Fibroblast of the aortic adventitia (primary cell): ENCODE results near the gene RAPH1. TPM values are rescaled to one million over a fixed set of nuclear protein-coding genes. Genes with fewer than 3 reads are reported as not detected.
"Not testable (repeated sequence)": the region's sequence is repeated elsewhere in the genome, so short reads cannot be mapped to it uniquely, and the experiment has no call there.

ENCODE experiments used
- DNase-seq: peaks from one replicate; pipeline ENCODE4 v3.0.0-alpha.2; 2010; ENCODE audit warnings: low read depth
- H3K4me3 ChIP-seq: 2 replicates; pipeline ENCODE4 v1.5.1; 2011; ENCODE audit warnings: low read depth, mild to moderate bottlenecking, control low read depth, low read length, moderate library complexity
- total RNA-seq: library from RNA; depleted of rRNA; stranded (reverse); fragments of >200 nt; gene quantifications from 2 replicates; pipeline ENCODE4 v1.2.3, GENCODE V29; 2012; ENCODE audit warnings: low replicate concordance
- TF ChIP-seq, protein P1 (sequence below): IDR thresholded peaks from 2 replicates; pipeline ENCODE4 v1.5.1; 2011; ENCODE audit warnings: mild to moderate bottlenecking, low read length, control low read depth, inconsistent platforms; ENCODE audit not compliant: insufficient read depth

RAPH1 gene
- total RNA-seq, 1 donor, result 18.8 TPM

DNA sequence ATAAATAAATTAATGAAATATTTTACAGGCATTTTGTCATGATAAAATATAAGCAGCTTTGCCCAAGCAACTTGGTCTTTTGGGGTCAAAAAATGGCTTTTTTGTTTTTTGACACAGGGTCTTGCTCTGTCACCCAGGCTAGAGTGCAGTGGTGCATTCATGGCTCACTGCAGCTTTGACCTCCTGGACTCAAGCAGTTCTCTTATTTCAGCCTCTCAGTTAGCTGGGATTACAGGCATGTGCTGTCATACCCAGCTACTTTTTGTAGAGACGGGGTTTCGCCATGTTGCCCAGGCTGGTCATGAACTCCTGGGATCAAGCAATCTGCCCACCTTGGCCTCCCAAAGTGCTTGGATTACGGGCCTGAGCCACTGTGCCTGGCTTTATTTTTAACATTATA is 155.9 kb downstream of the RAPH1 start:
- no peak overlapping the region for H3K4me3 ChIP-seq
- no peak for DNase-seq
- TF ChIP-seq, protein P1, sequence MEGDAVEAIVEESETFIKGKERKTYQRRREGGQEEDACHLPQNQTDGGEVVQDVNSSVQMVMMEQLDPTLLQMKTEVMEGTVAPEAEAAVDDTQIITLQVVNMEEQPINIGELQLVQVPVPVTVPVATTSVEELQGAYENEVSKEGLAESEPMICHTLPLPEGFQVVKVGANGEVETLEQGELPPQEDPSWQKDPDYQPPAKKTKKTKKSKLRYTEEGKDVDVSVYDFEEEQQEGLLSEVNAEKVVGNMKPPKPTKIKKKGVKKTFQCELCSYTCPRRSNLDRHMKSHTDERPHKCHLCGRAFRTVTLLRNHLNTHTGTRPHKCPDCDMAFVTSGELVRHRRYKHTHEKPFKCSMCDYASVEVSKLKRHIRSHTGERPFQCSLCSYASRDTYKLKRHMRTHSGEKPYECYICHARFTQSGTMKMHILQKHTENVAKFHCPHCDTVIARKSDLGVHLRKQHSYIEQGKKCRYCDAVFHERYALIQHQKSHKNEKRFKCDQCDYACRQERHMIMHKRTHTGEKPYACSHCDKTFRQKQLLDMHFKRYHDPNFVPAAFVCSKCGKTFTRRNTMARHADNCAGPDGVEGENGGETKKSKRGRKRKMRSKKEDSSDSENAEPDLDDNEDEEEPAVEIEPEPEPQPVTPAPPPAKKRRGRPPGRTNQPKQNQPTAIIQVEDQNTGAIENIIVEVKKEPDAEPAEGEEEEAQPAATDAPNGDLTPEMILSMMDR, result no peak

DNA sequence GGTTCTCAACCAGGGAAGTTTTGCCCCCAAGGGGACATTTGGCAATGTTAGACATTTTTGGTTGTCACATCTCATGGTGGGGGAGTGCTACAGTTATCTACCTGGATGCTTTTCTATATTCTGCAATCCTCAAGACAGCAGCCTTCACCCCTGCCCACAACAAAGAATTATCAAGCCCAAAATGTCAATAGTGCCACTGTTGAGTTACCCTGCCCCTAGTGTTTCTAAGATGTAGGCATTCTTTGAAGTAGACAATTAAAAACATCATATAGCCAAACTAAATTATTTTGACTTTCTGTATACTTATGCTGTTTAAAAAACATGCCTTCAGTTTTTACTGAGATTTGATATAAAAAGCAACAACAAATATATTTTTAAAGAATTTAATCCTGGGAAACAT is 158.9 kb downstream of the RAPH1 start:
- no peak overlapping the region for H3K4me3 ChIP-seq
- no peak for DNase-seq
- TF ChIP-seq, protein P1, result peak; percentile 6

DNA sequence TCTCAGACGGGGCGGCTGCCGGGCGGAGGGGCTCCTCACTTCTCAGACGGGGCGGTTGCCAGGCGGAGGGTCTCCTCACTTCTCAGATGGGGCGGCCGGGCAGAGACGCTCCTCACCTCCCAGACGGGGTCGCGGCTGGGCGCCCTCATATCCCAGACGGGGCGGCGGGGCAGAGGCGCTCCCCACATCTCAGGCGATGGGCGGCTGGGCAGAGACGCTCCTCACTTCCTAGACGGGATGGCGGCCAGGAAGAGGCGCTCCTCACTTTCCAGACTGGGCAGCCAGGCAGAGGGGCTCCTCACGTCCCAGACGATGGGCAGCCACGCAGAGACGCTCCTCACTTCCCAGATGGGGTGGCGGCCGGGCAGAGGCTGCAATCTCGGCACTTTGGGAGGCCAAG is 162.4 kb downstream of the RAPH1 start:
- DNase-seq, H3K4me3 ChIP-seq: not testable (repeated sequence)

DNA sequence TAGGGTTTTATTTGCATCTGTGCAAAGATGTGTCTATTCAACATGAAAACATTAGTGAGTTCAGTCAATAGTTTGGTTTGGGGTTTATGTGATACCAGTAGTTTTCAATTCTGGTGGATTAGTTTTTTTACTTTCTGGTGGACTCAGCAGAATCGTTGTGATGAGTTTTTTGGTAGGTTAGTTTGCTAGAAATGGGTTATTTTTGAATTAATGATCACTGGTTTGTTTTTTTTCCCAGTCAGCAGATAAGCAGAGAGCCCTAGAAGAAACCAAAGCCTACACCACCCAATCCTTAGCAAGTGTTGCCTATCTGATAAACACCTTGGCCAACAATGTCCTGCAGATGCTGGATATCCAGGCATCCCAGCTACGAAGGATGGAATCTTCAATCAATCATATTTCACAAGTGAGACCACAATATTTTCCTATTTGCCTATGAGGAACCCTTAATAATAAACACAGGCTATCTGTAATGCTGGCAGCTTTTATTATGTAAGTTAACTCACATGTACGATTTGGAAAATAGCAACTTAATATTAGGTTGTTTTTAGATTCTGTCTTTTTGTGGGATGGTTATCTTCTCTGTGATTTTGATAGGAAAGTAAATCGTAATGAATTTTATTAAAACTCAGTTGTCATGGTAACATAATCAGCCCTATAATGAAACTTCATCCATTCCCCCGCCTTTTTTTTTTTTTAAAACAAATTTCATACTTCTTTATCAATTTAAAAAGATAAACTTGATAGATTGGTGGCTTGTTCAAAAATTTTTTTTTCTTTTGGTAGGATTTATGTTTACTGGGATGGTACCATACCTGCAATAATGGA is 168.2 kb downstream of the RAPH1 start:
- TF ChIP-seq, protein P1, result no peak
- no peak overlapping the region for H3K4me3 ChIP-seq
- no peak for DNase-seq

DNA sequence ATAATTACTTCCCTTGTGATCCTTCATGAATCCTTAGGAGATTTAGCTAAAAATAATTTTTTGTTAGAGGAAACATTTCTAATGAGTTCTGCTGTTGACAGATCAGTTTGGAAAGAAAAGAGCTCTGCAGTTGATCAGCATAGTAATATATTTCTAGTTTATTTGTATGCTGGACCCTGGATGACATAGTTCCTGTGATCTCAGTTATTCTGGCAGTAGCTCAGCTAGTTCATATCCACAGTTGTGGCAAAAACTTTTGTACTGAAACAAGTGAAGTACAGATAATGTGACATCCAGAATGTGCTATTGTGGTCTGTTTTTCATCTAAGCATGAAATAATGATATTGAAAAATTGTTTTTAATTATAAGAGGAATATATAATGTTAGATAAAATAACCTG is 173.2 kb downstream of the RAPH1 start:
- peak; percentile 38 for DNase-seq
- no peak overlapping the region for H3K4me3 ChIP-seq
- TF ChIP-seq, protein P1, result no peak

DNA sequence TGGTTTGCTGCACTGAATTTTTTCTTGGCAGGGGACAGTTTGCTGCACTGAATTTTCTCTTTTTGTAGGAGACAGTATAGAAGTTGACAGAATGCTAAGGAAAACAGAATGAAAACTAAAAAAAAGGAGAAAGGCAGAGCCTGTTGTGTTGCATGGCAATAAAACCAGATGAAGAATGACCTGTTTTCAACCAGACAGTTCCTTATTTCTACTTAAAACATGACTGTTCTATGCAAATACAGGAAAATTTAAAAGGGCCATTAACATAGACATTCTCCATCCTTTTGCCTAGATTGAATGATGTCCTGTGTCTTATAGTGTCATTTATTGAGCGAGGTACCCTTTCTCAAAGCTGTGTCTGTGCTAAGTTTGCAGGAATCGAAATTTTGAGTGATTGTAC is 173.6 kb downstream of the RAPH1 start:
- TF ChIP-seq, protein P1, result no peak
- no peak overlapping the region for H3K4me3 ChIP-seq
- DNase-seq, result no peak

DNA sequence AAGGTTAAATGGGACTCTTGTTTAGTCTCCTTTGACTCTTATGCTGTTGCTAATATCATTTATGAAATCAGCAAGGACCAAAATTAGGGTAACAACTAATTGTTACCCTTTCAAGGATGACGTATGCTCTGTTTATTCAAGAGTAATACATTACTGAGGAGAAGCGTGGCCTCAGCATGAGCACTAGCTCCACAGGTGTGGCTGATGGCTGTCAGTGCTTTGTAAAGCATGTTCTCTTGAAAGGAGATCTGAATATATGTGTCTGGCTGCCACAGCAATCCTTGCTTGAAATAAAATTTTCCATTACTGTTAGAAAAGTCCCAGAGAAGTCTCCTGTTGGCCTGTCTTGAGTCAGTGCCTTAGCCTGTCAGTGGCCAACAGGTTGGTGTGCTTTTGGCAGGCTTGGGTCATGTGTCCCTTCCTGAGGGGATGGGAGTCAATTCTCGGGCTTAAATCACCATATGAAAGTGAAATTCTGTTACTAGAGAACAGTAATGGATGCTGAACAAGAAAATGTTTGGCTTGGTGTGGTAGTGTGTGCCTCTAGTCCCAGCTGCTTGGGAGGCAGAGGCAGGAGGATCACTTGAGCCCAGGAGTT is 174.2 kb downstream of the RAPH1 start:
- DNase-seq, result no peak
- no peak overlapping the region for H3K4me3 ChIP-seq
- TF ChIP-seq, protein P1, result no peak
